ENCODE results near the gene SMYD3.

DNA sequence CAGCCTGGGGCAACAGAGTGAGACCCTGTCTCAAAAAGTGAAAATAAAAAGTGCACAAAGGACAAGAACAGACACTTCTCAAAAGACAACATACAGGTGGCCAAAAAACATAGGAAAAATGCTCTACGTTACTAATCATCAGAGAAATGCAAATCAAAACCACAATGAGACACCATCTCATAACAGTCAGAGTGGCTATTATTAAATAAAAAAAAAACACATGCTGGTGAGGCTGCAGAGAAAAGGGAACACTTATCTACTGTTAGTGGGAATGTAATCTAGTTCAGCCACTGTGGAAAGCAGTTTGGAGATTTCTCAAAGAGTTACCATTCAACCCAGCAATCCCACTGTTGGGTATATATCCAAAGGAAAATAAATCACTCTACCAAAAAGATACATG, 173.2 kb downstream of the SMYD3 start:
- TF ChIP-seq, protein P1, sequence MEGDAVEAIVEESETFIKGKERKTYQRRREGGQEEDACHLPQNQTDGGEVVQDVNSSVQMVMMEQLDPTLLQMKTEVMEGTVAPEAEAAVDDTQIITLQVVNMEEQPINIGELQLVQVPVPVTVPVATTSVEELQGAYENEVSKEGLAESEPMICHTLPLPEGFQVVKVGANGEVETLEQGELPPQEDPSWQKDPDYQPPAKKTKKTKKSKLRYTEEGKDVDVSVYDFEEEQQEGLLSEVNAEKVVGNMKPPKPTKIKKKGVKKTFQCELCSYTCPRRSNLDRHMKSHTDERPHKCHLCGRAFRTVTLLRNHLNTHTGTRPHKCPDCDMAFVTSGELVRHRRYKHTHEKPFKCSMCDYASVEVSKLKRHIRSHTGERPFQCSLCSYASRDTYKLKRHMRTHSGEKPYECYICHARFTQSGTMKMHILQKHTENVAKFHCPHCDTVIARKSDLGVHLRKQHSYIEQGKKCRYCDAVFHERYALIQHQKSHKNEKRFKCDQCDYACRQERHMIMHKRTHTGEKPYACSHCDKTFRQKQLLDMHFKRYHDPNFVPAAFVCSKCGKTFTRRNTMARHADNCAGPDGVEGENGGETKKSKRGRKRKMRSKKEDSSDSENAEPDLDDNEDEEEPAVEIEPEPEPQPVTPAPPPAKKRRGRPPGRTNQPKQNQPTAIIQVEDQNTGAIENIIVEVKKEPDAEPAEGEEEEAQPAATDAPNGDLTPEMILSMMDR (conservative IDR thresholded peaks at IDR 0.05 in 1 of 2, IDR thresholded peaks at IDR 0.05 in 1 of 2; ENCODE audit: low read depth in 1 of 2, low read length in 2 of 2), result no peak
- TF ChIP-seq EZH2 (IDR thresholded peaks at IDR 0.05; ENCODE audit: low read length, missing control alignments), result no peak
